B cell (primary cell): ENCODE data around the gene KRT39. TPM values are rescaled to one million over a fixed set of nuclear protein-coding genes. Genes with fewer than 3 reads are reported as not detected.

Experiments
- ATAC-seq: fragments of 200-7000 bp; cut with Tn5 transposase; one replicate; pipeline ENCODE4 v1.10.0; 2021; ENCODE audit warnings: low read depth, mild to moderate bottlenecking, moderate number of reproducible peaks, moderate library complexity
- CTCF ChIA-PET: fragments of 350-600 bp; sonication (Branson Sonifier 250); formaldehyde crosslinking; loops from one replicate; lab custom pipeline; 2021; ENCODE audit warnings: antibody characterized with exemption, inconsistent platforms; lab: Charles Lee
- POLR2A ChIA-PET: fragments of 350-600 bp; sonication (Branson Sonifier 250); formaldehyde crosslinking; loops from one replicate; lab custom pipeline; 2021; ENCODE audit warnings: antibody characterized with exemption; lab: Charles Lee
- DNase-seq: peaks from one replicate; pipeline ENCODE4 v3.0.0; 2013
- H2AFZ ChIP-seq: 2 replicates; pipeline ENCODE4 v1.6.1; 2012; ENCODE audit warnings: mild to moderate bottlenecking, low read depth, low read length; ENCODE audit not compliant: insufficient read depth, poor library complexity, severe bottlenecking
- H3K27ac ChIP-seq, 2 donors: 1 replicate in 1 of 2; 2 replicates in 1 of 2; pipeline ENCODE4 v1.5.1; 2012 to 2013; ENCODE audit warnings: low read length in 2 of 2, mild to moderate bottlenecking in 2 of 2, moderate library complexity in 1 of 2
- H3K27me3 ChIP-seq, 4 experiments: fragments of 200-600 bp in 1 of 4; sonication (generic) in 1 of 4; replicated peaks in 1 of 4; 1 replicate in 2 of 4; 2 replicates in 2 of 4; pipeline versions ENCODE4 v1.6.1 to v1.7.0; 2013 to 2016; ENCODE audit warnings: low read length in 3 of 4, mild to moderate bottlenecking in 2 of 4, mixed read lengths in 1 of 4, moderate library complexity in 1 of 4; ENCODE audit not compliant: insufficient read depth in 4 of 4, control insufficient read depth in 3 of 4; ENCODE audit errors: control extremely low read depth in 1 of 4
- H3K36me3 ChIP-seq, 2 experiments: replicated peaks in 1 of 2; 1 replicate in 1 of 2; 2 replicates in 1 of 2; pipeline versions ENCODE4 v1.6.1 to v1.7.1; 2013; ENCODE audit warnings: low read length in 1 of 2; ENCODE audit not compliant: insufficient read depth in 2 of 2, control insufficient read depth in 1 of 2; ENCODE audit errors: control extremely low read depth in 1 of 2, extremely low read depth in 1 of 2
- H3K4me1 ChIP-seq, 2 donors: fragments of 200-600 bp in 1 of 2; sonication (generic) in 1 of 2; 1 replicate in 1 of 2; 2 replicates in 1 of 2; pipeline versions ENCODE4 v1.5.1 to v1.6.1; 2013 to 2017; ENCODE audit warnings: low read length in 2 of 2; ENCODE audit not compliant: control insufficient read depth in 2 of 2, insufficient read depth in 2 of 2
- H3K4me2 ChIP-seq: replicated peaks from 2 replicates; pipeline ENCODE3; 2012; ENCODE audit warnings: mild to moderate bottlenecking, low read depth, low read length; ENCODE audit not compliant: poor library complexity, severe bottlenecking
- H3K4me3 ChIP-seq, 5 experiments: fragments of 200-600 bp in 1 of 5; sonication (generic) in 1 of 5; 1 replicate in 3 of 5; 2 replicates in 2 of 5; pipeline versions ENCODE4 v1.5.1 to v1.7.0; 2011 to 2016; ENCODE audit warnings: low read length in 4 of 5, mild to moderate bottlenecking in 4 of 5, low read depth in 2 of 5, control low read depth in 1 of 5, moderate library complexity in 1 of 5; ENCODE audit not compliant: insufficient read depth in 1 of 5; ENCODE audit errors: control extremely low read depth in 1 of 5, extremely low read depth in 1 of 5
- H3K79me2 ChIP-seq: fragments of 200-600 bp; sonication (generic); one replicate; pipeline ENCODE4 v1.6.0; 2016; ENCODE audit warnings: low read length; ENCODE audit not compliant: control insufficient read depth, insufficient read depth
- H3K9ac ChIP-seq: fragments of 200-600 bp; sonication (generic); 2 replicates; pipeline ENCODE4 v1.6.1; 2017; ENCODE audit warnings: mild to moderate bottlenecking, low read length, moderate library complexity
- H3K9me3 ChIP-seq, 3 donors: one replicate each; pipeline versions ENCODE4 v1.6.1 to v1.7.1; 2013; ENCODE audit warnings: low read length in 2 of 3; ENCODE audit not compliant: control insufficient read depth in 2 of 3, insufficient read depth in 1 of 3; ENCODE audit errors: control extremely low read depth in 1 of 3
- H4K20me1 ChIP-seq: 2 replicates; pipeline ENCODE4 v1.6.0; 2012; ENCODE audit warnings: mild to moderate bottlenecking, low read length; ENCODE audit not compliant: insufficient read depth, control insufficient read depth, poor library complexity, severe bottlenecking
- H3K27ac Mint-ChIP-seq: one replicate; pipeline ENCODE4 v1.8.0; 2021; ENCODE audit warnings: mixed read lengths
- H3K27me3 Mint-ChIP-seq: one replicate; pipeline ENCODE4 v1.8.0; 2021; ENCODE audit warnings: mixed read lengths
- H3K4me1 Mint-ChIP-seq: one replicate; pipeline ENCODE4 v1.8.0; 2021; ENCODE audit warnings: mixed read lengths
- H3K4me3 Mint-ChIP-seq: one replicate; pipeline ENCODE4 v1.8.0; 2021; ENCODE audit warnings: mixed read lengths
- H3K9me3 Mint-ChIP-seq: one replicate; pipeline ENCODE4 v1.8.0; 2022; ENCODE audit warnings: mixed read lengths; ENCODE audit not compliant: insufficient read depth
- CTCF ChIP-seq: fragments of 200-600 bp; IDR thresholded peaks from one replicate; pipeline ENCODE4 v1.8.0; 2022; ENCODE audit warnings: antibody characterized with exemption, mild to moderate bottlenecking
- EZH2 ChIP-seq: IDR thresholded peaks from 2 replicates; pipeline ENCODE4 v1.6.1; 2012; ENCODE audit warnings: borderline replicate concordance, low read depth, mild to moderate bottlenecking, moderate library complexity, low read length; ENCODE audit not compliant: insufficient read depth, poor library complexity, severe bottlenecking
- WGBS: methylation state at CpG from one replicate; pipeline ENCODE4 v1.1.5; 2013; ENCODE audit warnings: missing lambda C conversion rate; ENCODE audit not compliant: insufficient coverage; 5-methylcytosine and 5-hydroxymethylcytosine counted together
- intact Hi-C: fragments of 100-400 bp; cut with micrococcal nuclease; formaldehyde crosslinking; loops from one replicate; pipeline ENCODE4 v1.10.0; 2022
- polyA plus RNA-seq: library from polyadenylated mRNA; depleted of rRNA; stranded (reverse); fragments of >200 nt; gene quantifications from 2 replicates; pipeline ENCODE4 v1.2.3, GENCODE V29; 2012
- total RNA-seq, 2 donors: library from RNA; stranded (reverse); fragments of 120-200 nt in 1 of 2; gene quantifications; 1 replicate in 1 of 2; 2 replicates in 1 of 2; pipeline versions ENCODE4 v1.2.3 to v1.2.4, GENCODE V29; 2013 to 2022

The KRT39 gene
- total and polyA plus RNA-seq, 2 donors (not counting 1 experiment from before 2014, with no cell fraction given) = not detected

DNA sequence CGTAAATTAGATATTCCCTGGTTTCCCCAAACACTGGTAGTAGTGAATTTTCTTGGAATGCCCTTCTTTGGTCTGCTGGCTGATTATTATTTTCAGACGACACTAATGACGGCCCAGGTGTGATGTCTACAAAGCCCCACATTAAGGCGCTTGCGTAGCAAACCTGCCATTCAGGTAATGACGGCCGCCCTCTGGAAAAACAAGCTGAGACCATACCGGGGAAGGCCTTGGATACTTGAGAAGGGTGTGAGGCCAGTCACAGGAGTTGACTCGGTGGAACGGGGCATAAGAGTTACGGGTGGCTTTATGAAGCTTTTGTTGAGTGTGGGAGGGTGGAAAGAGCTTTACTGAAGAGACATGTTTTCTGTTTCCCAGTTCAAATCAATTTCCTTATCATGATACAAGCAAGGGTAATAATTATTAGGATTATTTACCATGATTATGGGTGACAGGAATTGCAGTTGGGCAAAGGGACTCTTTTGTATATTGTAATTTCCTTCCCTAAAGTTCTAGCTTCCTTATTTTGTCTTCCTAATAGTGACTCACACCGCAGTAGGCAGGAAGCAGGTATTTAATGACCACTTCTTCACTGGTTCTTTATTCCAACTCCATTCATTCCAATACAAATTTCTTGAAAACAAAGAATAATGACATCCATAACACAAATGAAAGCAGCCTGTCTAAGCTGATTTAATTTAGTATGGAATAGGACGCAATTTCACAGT, 54.1 kb downstream of the KRT39 start:
- intact Hi-C loops = no loop called here
- Histone ChIP-seq H4K20me1 (no peaks in the 10 kb centered on the region), H3K4me3 (no peak overlapping the region), H3K27me3 (peaks cover 0 to 12% (median 3%) of the 10 kb centered on the region in 4 experiments), H3K9me3 (no peaks in the 10 kb centered on the region), H3K4me1 (no peaks in the 10 kb centered on the region), H3K9ac (no peak overlapping the region), H3K27ac (no peak overlapping the region), H3K36me3 (no peaks in the 10 kb centered on the region), H3K4me2 (no peak overlapping the region), H3K79me2 (no peaks in the 10 kb centered on the region), H2AFZ (no peak overlapping the region)
- Mint-ChIP-seq H3K27ac (no peak overlapping the region), H3K27me3 (peaks cover 32% of the 10 kb centered on the region), H3K4me1 (peaks cover 3% of the 10 kb centered on the region), H3K4me3 (no peak overlapping the region), H3K9me3 (no peaks in the 10 kb centered on the region)
- DNase-seq (no peak), ATAC-seq (no peak)
- TF ChIP-seq EZH2 = no peak
- TF ChIP-seq CTCF = no peak
- ChIA-PET CTCF (interaction anchor here (1.0 to 6.6 kb wide), 5 partner anchors 11 to 750 kb away, joined by 3 to 44 read pairs (median 5); no protein-coding TSS in a partner anchor), POLR2A (no interaction called here)
- WGBS = 86% methylated on average over 8 of the region's 13 CpGs

GRCh38 chr17:40910441-40910841, 56.3 kb downstream of the KRT39 start:
- no peaks in the 10 kb centered on the region for H3K4me1 ChIP-seq
- 90% methylated on average over 2 of the region's 3 CpGs for WGBS
- no peak for ATAC-seq
- no peak overlapping the region for H3K4me3 ChIP-seq
- no peaks in the 10 kb centered on the region for H3K4me1 Mint-ChIP-seq
- no peaks in the 10 kb centered on the region for H4K20me1 ChIP-seq
- H3K27ac ChIP-seq = no peak overlapping the region
- no peak overlapping the region for H3K4me2 ChIP-seq
- no peak overlapping the region for H3K27ac Mint-ChIP-seq
- no peak for TF ChIP-seq EZH2
- no peak for TF ChIP-seq CTCF
- CTCF ChIA-PET = interaction anchor here (0.5 to 6.6 kb wide), 7 partner anchors 161 to 755 kb away, joined by 3 to 44 read pairs (median 15); no protein-coding TSS in a partner anchor
- POLR2A ChIA-PET = no interaction called here
- DNase-seq = no peak
- H3K36me3 ChIP-seq = no peaks in the 10 kb centered on the region
- H3K4me3 Mint-ChIP-seq = no peak overlapping the region
- no peaks in the 10 kb centered on the region for H3K9me3 Mint-ChIP-seq
- H3K27me3 Mint-ChIP-seq = peaks cover 40% of the 10 kb centered on the region
- peaks cover 0 to 17% (median 5%) of the 10 kb centered on the region in 4 experiments for H3K27me3 ChIP-seq
- no peak overlapping the region for H3K9ac ChIP-seq
- no peak overlapping the region for H2AFZ ChIP-seq
- no peaks in the 10 kb centered on the region for H3K79me2 ChIP-seq
- intact Hi-C loops = no loop called here
- no peaks in the 10 kb centered on the region for H3K9me3 ChIP-seq
